GM18861 (cell line): Measurements from ENCODE around the gene TRIL.

Experiments used
- ATAC-seq: cut with Tn5 transposase; IDR thresholded peaks from one replicate; pipeline ENCODE4 v1.9.1; 2021; ENCODE audit not compliant: unreplicated experiment

Gene TRIL

DNA sequence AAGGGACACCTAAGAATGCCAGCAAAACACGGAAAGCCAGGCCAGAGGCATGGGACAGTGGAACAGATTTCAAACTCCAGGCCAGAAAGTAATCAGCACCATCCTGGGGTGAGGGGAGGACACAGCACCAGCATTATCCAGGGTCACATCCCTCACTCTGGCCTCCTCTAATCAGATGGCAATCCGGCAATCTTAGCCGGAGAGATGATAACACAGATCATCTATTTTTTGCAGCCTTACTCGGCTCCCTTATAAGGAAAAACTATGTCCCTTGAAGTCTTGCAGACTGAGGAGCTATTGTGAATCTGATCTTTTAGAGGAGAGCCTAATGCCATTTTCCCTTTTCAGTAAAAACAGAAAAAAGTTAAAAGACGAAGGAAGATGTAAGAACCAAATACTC lies 16.5 kb downstream of the TRIL start:
- no peak for ATAC-seq

DNA sequence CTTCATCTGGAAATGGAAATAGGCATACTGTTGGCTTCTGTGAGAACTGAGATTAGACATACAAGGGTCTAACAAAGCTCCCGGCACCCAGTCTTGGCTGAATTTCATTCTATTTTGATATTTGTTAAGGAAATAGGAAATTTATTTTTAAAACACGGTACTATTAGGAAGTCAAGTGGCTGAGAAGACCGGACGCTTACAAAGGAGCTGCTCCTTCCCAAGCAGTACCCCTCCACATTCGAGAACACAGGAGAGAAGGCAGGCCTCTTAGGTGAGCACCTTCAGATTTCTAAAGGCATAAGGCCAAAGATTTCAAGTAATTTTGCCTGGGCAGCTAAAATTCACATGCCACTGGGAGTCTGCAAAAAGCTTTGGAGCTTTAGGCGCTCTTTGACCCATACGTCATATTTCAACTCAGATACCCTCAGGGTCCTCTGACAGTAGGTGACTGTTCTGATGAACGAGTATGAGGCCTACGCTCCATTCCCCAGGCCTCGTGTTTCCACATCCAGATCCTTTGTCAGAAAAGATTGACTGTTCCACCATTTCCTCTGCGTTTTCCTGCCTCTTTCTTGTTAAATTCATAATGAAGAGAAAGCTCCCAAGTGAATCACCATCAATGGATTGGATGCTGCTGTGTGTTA lies 17.3 kb downstream of the TRIL start:
- ATAC-seq = no peak

DNA sequence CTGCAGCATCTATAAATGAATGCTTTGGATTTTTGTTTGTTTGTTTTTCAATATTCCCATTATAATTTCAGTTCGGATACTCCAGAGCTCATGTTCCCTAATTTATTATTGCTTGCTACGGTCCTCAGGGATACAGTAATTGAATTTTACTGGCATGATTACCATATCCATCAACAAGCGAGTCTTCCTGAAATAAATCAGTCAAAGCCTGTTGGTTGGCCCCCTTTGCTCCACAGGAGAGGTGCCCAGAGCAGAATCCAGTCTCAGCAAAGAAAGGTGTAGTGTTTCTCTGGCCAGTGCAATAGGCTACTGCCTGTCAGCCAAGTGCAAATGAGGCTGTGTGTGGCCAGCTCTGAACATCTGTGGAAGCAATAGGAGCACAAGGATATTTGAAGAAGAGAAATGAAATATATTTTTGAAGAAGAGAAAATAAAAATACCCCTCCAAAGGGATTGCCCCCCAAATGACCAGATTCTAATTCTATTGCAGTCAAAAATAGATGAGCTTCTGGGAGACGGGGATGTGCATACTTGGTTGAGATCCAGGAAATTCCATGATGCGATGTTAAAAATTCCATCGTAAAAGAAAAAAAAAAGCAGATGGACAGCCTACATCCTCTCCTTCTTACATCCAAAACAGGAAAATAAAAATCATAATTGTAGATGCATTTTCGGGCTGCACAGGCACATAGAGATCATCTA lies 18.1 kb downstream of the TRIL start:
- no peak for ATAC-seq

DNA sequence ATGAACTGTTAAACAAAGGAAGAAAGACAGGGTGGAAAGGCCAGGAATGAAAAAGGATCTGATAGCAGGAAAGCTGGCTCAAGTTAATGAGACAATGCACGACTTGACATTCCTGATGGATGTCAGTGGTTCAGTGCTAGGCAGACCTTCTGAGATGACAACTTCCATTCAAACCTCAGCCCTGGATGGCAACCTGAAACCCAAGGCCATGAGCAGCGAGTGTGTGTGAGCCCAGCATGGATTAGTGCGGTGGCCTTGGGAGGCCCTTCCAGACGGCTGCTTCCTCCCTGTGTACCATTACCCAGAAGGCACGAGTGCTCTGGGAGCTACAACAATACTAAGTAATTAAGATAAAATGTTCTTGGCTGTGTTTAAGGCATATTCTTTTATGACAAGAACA lies 18.8 kb downstream of the TRIL start:
- no peak for ATAC-seq

DNA sequence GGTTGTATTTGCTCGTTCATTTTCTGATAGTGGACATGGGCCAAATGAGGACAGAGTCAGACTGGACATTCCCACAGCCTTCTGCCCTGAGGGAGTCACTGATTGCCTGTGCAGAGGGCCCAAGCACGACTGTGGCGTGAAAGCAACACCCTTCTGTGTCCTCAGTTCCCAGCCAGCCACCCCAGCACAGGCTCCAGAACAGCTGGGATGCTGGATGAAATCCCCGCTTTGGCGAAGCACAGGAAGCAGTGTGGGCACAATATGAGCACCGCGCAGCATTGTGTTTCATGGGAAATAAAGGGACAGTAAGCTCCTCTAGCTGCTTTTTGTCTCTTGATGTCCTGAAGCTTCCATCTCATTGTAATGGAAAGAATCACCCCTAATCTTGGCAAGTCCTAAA lies 20.5 kb downstream of the TRIL start:
- ATAC-seq = no peak

DNA sequence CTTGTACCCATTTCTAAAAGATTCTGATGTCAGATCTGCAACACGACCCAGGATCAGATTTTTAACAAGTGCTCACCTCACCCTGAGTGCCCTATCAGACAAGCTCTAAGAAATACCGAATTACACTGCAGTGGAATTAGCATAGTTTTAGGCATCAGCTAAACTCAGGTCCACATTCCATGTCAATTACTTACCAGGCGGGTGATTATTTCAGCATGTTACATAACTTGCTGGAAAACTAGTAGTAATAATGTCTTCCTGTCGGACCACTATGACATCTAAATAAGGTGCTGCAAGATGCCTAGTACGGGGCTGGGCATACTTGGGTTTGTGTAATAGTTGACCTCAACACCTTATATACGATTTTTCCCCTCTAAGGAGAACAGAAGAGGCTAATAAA lies 21.0 kb downstream of the TRIL start:
- ATAC-seq = no peak

DNA sequence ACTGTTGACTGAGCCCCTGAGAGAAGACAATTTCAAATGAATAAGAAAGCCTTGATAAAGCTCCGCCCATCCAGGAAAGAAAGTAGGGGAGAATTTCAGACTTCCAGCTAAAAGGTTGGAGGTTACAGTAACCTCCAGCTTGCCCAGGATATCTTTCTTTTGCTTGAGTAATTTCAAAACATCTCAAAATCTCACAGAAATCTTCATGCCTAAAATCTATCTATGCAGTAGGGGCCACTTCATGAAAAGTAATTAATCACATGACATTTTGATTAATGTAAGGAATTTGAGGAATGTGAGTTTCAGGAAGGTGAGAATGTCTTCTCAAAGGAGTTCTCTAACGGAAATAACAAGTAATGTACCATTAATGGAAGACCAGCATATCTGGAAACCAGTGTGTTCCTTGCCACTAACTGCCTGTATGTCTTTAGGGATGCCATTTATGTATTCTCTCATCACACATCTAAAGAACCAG lies 24.2 kb downstream of the TRIL start:
- ATAC-seq = no peak

DNA sequence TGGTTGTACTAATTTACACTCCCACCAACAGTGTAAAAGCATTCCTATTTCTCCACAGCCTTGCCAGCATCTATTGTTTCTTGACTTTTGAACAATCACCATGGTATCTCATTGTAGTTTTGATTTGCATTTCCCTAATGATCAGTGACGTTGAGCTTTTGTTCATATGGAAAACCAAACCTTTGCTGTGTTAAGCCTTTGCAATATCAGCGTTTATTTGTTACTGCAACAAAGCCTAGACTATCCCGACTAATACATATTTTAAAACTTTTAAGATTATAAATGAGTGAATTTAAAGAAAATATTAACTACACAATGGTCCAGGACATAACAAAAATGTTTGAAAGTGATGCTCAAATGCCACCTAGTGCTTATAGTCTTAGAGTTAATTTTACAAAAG lies 26.6 kb downstream of the TRIL start:
- no peak for ATAC-seq

DNA sequence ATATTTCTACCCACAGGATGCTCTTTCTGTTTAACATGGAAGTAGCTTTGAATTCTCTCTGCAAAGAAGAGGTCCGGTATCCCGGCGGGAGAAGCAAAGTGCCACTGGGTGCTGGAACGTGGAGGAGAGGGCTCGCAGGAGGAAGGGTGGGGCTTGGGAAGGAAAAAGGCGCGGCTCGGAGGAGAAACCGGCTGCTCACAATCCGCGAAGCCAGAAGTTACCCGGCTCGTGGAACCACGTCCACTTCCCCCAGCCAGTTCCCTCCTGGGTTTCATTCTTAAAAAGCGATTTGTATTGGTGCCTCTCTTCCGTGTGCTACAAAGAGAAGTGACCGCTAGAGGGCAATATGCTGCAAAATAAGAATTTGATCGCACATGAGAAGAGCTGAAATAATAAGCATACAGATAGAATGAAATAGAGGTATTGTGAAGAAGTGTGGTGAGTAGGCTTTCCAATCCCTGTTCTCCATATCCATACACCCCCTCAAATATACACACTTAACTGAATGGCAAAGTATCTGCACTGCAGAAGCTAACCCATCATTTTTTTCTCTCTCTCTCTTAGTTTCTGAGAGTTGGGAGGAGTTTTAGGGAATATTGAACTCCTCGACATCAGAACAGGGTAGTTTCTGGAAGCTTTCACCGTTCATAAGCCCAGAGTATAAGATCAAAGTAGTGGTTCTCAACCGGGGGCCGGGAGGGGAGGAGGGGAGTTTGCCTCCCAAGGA lies 31.1 kb downstream of the TRIL start:
- ATAC-seq = peak; percentile 90

DNA sequence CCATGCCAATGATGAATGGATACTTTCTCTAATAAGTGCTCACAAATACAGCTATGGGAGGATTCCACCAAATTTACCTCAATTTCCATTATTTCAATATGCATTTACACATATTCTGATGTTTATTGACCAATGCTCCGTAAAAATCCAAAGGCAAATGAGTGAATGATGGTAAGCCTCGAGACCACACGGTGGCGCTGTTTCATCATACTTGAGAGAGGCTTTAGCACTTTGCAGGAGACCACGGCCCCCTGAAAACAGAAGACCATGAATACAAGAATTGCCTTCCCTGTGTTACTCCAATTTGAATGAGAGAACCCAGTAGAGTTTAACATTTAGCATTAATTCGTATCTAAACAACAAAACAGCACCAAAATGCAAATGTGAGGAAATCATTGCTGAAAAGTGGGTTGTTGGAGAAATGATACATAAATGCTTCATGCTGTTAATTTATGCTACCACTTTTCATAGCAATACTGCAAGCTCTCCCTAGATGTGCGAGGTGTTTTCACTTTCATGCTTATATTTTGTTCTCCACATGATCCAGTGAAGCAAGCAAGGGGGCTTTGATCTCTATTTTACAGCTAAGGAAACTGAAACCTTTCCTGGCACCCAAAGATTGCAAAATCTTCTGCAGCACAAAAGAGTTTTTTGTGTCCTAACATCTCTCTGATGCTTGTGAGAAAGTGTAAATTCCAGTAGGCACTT lies 35.4 kb downstream of the TRIL start:
- ATAC-seq = peak; percentile 39

DNA sequence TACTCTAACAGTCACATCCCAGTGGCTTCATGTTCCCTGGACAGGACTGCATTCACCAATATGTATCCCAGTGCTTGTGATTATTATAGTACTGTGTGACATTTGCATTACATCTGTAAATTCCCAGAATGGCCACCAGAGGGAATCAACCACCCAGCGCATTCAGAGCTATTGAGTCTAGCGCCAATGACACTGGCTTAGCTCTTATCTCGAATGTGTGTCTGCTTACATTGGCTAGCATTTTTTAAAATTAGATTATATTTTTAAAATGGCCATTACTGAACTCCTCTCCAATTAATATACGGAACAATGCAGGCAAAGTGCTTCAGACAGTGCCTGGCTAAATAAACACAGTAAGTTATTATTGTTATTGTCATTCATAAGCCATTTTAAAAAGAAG lies 36.3 kb downstream of the TRIL start:
- ATAC-seq = peak; percentile 90

DNA sequence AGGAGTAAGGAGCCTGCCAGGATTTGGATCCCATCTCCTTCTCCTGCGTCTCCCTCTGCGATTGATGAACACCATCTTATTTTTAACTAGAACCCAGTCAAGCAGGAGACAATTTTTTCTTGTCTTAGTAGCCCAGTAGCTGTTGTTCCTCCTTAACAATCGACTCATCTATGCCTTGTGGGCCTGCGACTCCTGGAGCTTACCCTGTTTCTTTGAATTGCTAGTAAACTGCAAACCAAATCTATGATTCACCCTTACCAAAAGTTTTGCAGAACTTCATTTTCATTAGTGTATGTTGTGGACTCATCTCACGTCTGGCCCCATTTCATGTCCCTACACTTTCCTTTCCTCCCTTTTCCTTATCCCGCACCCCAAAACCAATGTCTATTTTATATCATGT lies 37.7 kb downstream of the TRIL start:
- no peak for ATAC-seq

DNA sequence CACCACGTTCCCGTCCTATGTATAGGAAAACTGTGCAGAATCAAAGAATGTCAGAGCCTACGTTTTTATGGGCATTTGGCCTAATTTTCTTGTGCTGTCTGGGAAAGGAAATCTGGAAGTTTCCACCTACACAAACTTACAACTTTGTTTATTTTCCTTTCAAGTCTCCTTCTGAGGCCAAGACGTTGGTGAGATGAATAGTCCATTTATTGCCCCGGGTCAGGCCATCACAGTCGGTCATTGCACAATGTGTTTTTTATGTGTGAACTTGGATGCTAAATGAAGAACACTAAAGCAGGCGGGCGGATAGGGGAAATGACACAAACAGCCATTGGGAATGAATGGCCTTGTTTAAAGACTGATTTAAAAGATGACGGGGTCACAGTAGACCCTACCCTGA lies 38.6 kb downstream of the TRIL start:
- ATAC-seq = no peak

DNA sequence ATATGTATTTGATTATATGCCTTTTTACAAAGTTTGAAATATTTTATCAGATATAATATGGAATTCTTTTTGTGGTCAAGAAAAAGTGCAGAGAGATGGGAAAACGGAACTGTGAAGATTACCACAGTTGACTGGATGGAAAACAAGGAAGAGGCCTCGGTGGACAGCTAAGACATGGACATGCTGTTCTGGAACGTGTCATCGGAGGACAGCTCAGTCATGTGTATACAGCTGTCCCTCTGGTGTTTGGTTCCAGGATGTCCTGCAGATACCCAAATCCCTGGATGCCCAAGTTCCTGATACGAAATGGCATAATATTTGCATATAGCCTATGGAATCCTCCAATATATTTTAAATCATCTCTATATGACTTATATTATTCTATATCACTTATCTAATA lies 49.4 kb downstream of the TRIL start:
- no peak for ATAC-seq

DNA sequence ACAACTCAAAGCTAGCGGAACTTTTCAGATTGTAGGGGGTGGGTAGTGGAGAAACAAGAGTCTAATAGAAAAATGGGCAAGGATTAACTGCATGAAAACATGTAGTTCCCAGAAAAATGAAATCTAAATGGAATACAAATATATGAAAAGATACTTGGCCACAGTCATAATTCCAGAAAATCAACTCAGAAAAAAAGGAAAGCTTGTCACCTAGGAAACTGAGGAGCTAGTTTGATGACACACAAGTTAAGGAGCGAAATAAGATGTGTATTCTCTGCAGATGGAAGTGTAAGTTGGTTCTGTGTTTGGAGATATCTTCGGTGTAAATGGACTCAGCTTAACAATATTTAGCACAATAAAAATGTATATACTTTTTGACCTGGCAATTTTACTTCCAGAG lies 52.7 kb downstream of the TRIL start:
- no peak for ATAC-seq

DNA sequence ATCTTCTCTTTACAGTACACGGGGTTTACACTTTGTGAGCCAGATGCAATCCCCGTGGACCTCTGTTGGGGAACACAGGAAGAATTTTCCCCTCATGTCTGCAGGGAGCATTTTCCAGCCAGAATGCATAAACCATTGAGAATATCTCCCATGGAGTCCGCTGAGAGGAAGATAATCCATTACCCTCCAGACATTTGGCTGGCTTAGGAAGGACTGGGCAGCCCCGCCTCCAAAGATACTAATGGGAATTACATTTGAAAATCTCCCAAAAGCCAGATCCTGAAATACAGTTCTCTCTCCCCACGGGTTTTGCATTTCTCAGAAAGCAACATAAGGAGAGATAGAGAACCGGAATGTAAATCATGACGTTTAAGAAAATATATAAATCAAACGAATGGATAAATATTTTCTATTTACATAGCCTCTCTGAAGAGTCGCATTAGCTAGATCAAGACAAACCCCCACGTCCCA lies 53.5 kb downstream of the TRIL start:
- no peak for ATAC-seq

DNA sequence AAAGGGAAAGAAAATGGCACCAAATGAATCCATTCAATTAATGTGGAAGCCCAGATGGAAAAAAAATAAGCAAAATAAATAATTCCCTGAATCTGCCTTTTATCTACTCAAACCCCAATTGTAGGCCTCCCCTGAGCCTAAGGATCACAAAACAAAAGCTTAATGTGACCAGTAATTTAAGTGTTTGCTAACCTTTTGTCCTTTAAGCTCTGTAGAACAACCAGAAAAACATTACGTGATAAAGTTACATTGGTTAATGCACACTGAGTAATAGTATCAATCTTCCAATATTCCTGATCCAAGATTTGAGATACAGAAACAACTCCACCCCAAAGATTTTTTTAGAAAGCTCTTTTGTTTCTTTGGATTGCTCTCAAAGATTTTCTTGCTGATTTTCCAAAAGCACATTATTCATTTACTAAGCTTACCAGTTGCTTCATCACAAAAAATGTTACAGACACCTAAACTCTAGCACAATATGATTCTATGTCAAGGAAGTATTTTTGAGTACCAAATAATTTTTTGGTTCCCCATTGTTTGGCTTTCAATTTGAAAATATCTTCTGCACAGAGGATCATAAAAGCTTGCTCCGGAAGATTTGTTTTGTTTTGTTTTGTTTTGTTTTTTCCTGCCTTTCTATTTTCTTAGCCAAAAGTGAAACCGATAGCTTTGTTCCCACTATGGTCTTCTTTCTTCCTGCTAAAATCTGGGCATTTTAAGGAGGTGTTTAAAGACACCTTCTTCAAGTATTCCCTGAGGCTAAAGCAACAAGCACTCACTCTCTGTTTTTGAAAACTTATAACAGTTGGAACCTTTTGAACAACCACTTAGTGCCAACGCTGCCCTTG lies 54.2 kb downstream of the TRIL start:
- ATAC-seq = no peak
